LNCaP clone FGC (cell line): Measurements from ENCODE around the gene VWA3B.
"Not testable (repeated sequence)": the region's sequence is repeated elsewhere in the genome, so short reads cannot be mapped to it uniquely, and the experiment has no call there.

ENCODE experiments used
- DNase-seq: peaks from one replicate; pipeline ENCODE4 v3.0.0-alpha.2; 2011; ENCODE audit warnings: low read depth
- H3K4me3 ChIP-seq: 2 replicates; pipeline ENCODE4 v1.5.1; 2011; ENCODE audit warnings: mild to moderate bottlenecking, low read depth, low read length, control low read depth
- TF ChIP-seq, protein P1 (sequence below): IDR thresholded peaks from 2 replicates; pipeline ENCODE4 v1.5.1; 2012; ENCODE audit warnings: mild to moderate bottlenecking; ENCODE audit not compliant: control insufficient read depth, insufficient read depth; ENCODE audit errors: extremely low read depth

Gene VWA3B

GRCh38 chr2:98043101-98043500 lies 43.9 kb upstream of the VWA3B start:
- no peak overlapping the region for H3K4me3 ChIP-seq
- DNase-seq: no peak
- TF ChIP-seq, protein P1, sequence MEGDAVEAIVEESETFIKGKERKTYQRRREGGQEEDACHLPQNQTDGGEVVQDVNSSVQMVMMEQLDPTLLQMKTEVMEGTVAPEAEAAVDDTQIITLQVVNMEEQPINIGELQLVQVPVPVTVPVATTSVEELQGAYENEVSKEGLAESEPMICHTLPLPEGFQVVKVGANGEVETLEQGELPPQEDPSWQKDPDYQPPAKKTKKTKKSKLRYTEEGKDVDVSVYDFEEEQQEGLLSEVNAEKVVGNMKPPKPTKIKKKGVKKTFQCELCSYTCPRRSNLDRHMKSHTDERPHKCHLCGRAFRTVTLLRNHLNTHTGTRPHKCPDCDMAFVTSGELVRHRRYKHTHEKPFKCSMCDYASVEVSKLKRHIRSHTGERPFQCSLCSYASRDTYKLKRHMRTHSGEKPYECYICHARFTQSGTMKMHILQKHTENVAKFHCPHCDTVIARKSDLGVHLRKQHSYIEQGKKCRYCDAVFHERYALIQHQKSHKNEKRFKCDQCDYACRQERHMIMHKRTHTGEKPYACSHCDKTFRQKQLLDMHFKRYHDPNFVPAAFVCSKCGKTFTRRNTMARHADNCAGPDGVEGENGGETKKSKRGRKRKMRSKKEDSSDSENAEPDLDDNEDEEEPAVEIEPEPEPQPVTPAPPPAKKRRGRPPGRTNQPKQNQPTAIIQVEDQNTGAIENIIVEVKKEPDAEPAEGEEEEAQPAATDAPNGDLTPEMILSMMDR: no peak

GRCh38 chr2:98044730-98045129 lies 42.2 kb upstream of the VWA3B start:
- DNase-seq, H3K4me3 ChIP-seq: not testable (repeated sequence)

DNA sequence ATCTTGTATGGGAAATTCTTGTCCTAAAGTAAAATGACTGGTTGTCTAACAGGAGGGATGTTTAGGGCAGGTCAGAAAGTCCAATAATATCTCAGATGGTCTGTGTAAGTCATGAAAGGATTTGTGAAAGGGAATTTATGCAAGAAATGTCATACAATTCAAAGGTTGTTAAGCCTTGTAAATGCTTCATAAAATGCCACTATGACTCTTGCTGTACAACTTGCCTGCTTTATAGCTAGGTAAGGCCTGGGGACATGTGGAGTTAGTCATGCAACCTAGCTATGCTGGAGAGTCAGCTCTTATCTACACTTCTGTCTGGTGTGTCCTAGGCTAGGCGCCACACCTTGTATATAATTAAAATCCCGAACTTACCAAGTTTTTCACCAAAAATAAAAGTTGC lies 36.9 kb upstream of the VWA3B start:
- no peak overlapping the region for H3K4me3 ChIP-seq
- TF ChIP-seq, protein P1: no peak
- no peak for DNase-seq

- DNase-seq: no peak
- TF ChIP-seq, protein P1: no peak
Observed at GRCh38 chr2:98058191-98058975, 28.6 kb upstream of the VWA3B start.

DNA sequence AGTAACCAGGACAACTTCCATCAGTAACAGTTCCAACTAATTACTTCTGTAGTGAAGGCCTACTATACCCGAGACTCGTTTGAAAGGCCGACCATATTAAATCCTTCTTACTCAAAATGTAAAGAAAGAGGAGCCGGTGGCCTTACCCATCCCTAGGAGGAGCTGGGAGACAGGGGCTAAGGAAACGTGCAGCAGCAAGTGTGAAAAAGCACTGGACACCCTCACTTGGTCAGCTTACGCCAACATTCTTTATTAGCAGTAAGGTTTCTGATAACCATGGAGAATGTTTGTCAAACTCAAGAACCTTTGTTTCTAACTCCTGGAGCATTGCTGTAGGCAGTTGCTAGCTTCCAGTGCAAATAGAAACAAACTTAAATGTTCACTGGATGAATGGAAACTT lies 26.7 kb upstream of the VWA3B start:
- TF ChIP-seq, protein P1: no peak
- DNase-seq: no peak
- H3K4me3 ChIP-seq: no peak overlapping the region

More at GRCh38 chr2:98058191-98058975, 28.6 kb upstream of the VWA3B start:
- no peak overlapping the region for H3K4me3 ChIP-seq

DNA sequence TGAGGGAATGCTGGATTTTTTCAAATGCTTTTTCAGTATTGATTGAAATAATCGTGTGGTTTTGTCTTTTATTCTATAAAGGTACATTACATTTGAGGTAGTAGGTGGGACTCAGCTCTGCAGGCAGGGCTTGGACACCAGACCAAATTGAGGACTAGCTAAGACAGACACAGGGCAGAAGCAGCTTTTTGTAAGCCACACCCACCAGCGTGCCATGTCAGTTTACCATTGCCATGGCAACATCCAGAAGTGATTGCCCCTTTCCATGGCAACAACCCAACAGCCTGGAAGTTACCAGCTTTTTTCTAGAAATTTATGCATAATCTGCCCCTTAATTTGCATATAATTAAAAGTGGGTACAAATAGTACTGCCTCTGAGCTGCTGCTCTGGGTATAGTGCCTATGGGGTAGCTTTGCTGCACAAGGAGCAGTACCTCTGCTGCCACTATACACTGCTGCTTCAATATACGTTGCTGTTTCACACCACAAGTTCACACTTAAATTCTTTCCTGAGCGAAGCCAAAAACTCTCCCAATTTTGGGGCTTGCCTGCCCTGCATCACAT lies 23.6 kb upstream of the VWA3B start:
- DNase-seq: no peak
- no peak overlapping the region for H3K4me3 ChIP-seq
- TF ChIP-seq, protein P1: no peak

DNA sequence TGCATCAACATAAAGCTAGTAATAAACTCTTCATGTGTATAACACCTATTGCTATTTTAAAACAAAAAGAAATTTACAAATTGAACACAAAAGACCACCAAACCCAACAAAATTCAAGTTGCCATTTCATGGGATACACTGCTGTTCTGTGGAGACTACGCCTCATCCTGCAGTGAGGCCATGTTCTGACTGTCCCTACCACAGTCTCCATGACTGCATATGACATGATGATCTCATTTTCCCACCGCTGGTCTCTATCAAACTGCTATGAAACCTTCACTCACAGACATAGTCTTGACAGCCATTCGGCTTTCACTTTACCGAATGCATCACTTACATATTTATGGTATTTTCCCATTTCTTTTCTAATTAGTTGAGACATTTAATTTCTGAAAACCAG lies 21.2 kb upstream of the VWA3B start:
- H3K4me3 ChIP-seq: no peak overlapping the region
- TF ChIP-seq, protein P1: no peak
- DNase-seq: no peak
